CD14-positive monocyte (primary cell): ENCODE results near the gene AFF2. TPM values are rescaled to one million over a fixed set of nuclear protein-coding genes. Genes with fewer than 3 reads are reported as not detected.

Source experiments
- DNase-seq, 3 donors: peaks; one replicate each; pipeline ENCODE4 v3.0.0-alpha.2; 2011 to 2022
- H2AFZ ChIP-seq: 2 replicates; pipeline ENCODE4 v1.6.0; 2012; ENCODE audit warnings: mild to moderate bottlenecking, low read depth, low read length, inconsistent platforms; ENCODE audit not compliant: insufficient read depth, poor library complexity, severe bottlenecking
- H3K27ac ChIP-seq, 2 donors: 1 replicate in 1 of 2; 2 replicates in 1 of 2; pipeline ENCODE4 v1.5.1; 2012 to 2013; ENCODE audit warnings: low read length in 2 of 2, control low read depth in 1 of 2, inconsistent platforms in 1 of 2, low read depth in 1 of 2, mild to moderate bottlenecking in 1 of 2
- H3K27me3 ChIP-seq, 2 donors: one replicate each; pipeline versions ENCODE4 v1.6.0 to v1.6.1; 2011 to 2013; ENCODE audit warnings: low read length in 2 of 2; ENCODE audit not compliant: control insufficient read depth in 2 of 2, insufficient read depth in 2 of 2
- H3K36me3 ChIP-seq, 2 donors: replicated peaks in 1 of 2; 1 replicate in 1 of 2; 2 replicates in 1 of 2; pipeline versions ENCODE4 v1.5.1 to v1.6.1; 2012 to 2013; ENCODE audit warnings: low read length in 2 of 2, control low read depth in 1 of 2, inconsistent platforms in 1 of 2, mild to moderate bottlenecking in 1 of 2; ENCODE audit not compliant: insufficient read depth in 2 of 2, control insufficient read depth in 1 of 2
- H3K4me1 ChIP-seq, 2 donors: 1 replicate in 1 of 2; 2 replicates in 1 of 2; pipeline versions ENCODE4 v1.5.1 to v1.6.1; 2012 to 2013; ENCODE audit warnings: low read length in 2 of 2, control low read depth in 1 of 2, inconsistent platforms in 1 of 2, mild to moderate bottlenecking in 1 of 2, moderate library complexity in 1 of 2; ENCODE audit not compliant: insufficient read depth in 2 of 2, control insufficient read depth in 1 of 2
- H3K4me2 ChIP-seq: replicated peaks from 2 replicates; pipeline ENCODE3; 2012; ENCODE audit warnings: low read length, moderate library complexity, mild to moderate bottlenecking; ENCODE audit not compliant: poor library complexity, severe bottlenecking; ENCODE audit errors: extremely low read depth
- H3K4me3 ChIP-seq, 3 experiments: fragments of 200-600 bp in 1 of 3; sonication (generic) in 1 of 3; replicated peaks in 1 of 3; 1 replicate in 2 of 3; 2 replicates in 1 of 3; pipeline ENCODE4 v1.5.1; 2011 to 2013; ENCODE audit warnings: low read length in 3 of 3, mild to moderate bottlenecking in 3 of 3, control low read depth in 2 of 3, low read depth in 2 of 3, inconsistent platforms in 1 of 3, moderate library complexity in 1 of 3
- H3K79me2 ChIP-seq: 2 replicates; pipeline ENCODE4 v1.6.0; 2012; ENCODE audit warnings: mild to moderate bottlenecking, control low read depth, inconsistent platforms, low read length, moderate library complexity; ENCODE audit not compliant: insufficient read depth
- H3K9ac ChIP-seq: 2 replicates; pipeline ENCODE4 v1.6.0; 2017; ENCODE audit warnings: low read length, mild to moderate bottlenecking; ENCODE audit not compliant: insufficient read depth, poor library complexity, severe bottlenecking
- H3K9me3 ChIP-seq, 2 donors: replicated peaks in 1 of 2; 1 replicate in 1 of 2; 2 replicates in 1 of 2; pipeline versions ENCODE4 v1.5.1 to v1.6.1; 2012 to 2013; ENCODE audit warnings: low read length in 2 of 2, control low read depth in 1 of 2; ENCODE audit not compliant: control insufficient read depth in 1 of 2, insufficient read depth in 1 of 2
- H4K20me1 ChIP-seq: 2 replicates; pipeline ENCODE4 v1.6.0; 2012; ENCODE audit warnings: mild to moderate bottlenecking, low read length, control low read depth, moderate library complexity; ENCODE audit not compliant: insufficient read depth
- H3K27ac Mint-ChIP-seq, 7 donors: one replicate each; pipeline ENCODE4 v1.8.0; 2020; ENCODE audit warnings: mild to moderate bottlenecking in 7 of 7, mixed read lengths in 7 of 7, moderate library complexity in 6 of 7, inconsistent platforms in 2 of 7
- H3K27me3 Mint-ChIP-seq, 3 donors: one replicate each; pipeline ENCODE4 v1.8.0; 2021 to 2022; ENCODE audit warnings: low read depth in 3 of 3, mild to moderate bottlenecking in 3 of 3, mixed read lengths in 3 of 3, moderate library complexity in 3 of 3, inconsistent platforms in 1 of 3
- H3K36me3 Mint-ChIP-seq, 2 donors: one replicate each; pipeline ENCODE4 v1.8.0; 2020; ENCODE audit warnings: mixed read lengths in 2 of 2, inconsistent platforms in 1 of 2, mild to moderate bottlenecking in 1 of 2
- H3K4me1 Mint-ChIP-seq: one replicate; pipeline ENCODE4 v1.8.0; 2020; ENCODE audit warnings: mild to moderate bottlenecking, mixed read lengths
- H3K4me3 Mint-ChIP-seq, 2 donors: one replicate each; pipeline ENCODE4 v1.8.0; 2020; ENCODE audit warnings: mild to moderate bottlenecking in 2 of 2, mixed read lengths in 2 of 2, moderate library complexity in 1 of 2
- H3K9me3 Mint-ChIP-seq, 7 donors: one replicate each; pipeline ENCODE4 v1.8.0; 2020 to 2022; ENCODE audit warnings: mixed read lengths in 7 of 7, mild to moderate bottlenecking in 6 of 7, moderate library complexity in 6 of 7, inconsistent platforms in 2 of 7
- CTCF ChIP-seq: fragments of 200-600 bp; IDR thresholded peaks from one replicate; pipeline ENCODE4 v1.8.0; 2022; ENCODE audit warnings: antibody characterized with exemption, mild to moderate bottlenecking
- WGBS: methylation state at CpG from one replicate; pipeline ENCODE4 v1.1.5; 2013; ENCODE audit warnings: missing lambda C conversion rate; ENCODE audit not compliant: insufficient coverage; 5-methylcytosine and 5-hydroxymethylcytosine counted together
- intact Hi-C, 2 donors: fragments of 100-400 bp; cut with micrococcal nuclease; formaldehyde crosslinking; loops; one replicate each; pipeline versions ENCODE4 v1.15.0 to v1.15.1; 2023
- polyA plus RNA-seq, 3 donors: library from polyadenylated mRNA; depleted of rRNA in 1 of 3; unstranded in 2 of 3; stranded (reverse) in 1 of 3; fragments of 300-500 nt in 2 of 3; fragments of >200 nt in 1 of 3; fragmentation: Illumina TruSeq in 2 of 3; gene quantifications; 1 replicate in 2 of 3; 2 replicates in 1 of 3; pipeline ENCODE4 v1.2.3, GENCODE V29; 2012 to 2021

The AFF2 gene
- polyA plus RNA-seq, 3 donors = 0.07 to 1.1 (median 0.70) TPM

- H2AFZ ChIP-seq = no peak overlapping the region
- peaks cover 0 to 1% (median 0%) of the 10 kb centered on the region in 7 donors for H3K9me3 Mint-ChIP-seq
These were observed 37.3 kb downstream of the AFF2 start for GRCh38 chrX:148537556-148538182.

GRCh38 chrX:148538582-148538981 is 38.2 kb downstream of the AFF2 start:
- H3K4me3 ChIP-seq = no peak overlapping the region
- no peak overlapping the region for H3K4me2 ChIP-seq
- H3K36me3 ChIP-seq = no peaks in the 10 kb centered on the region
- peaks cover 0 to 1% (median 0%) of the 10 kb centered on the region in 7 donors for H3K9me3 Mint-ChIP-seq
- WGBS = no CpG with 5 or more reads among the region's 2 CpGs
- H3K9me3 ChIP-seq = no peaks in the 10 kb centered on the region
- H3K9ac ChIP-seq = no peak overlapping the region
- H3K27ac Mint-ChIP-seq = no peak overlapping the region
- no peak for TF ChIP-seq CTCF
- no peaks in the 10 kb centered on the region for H3K79me2 ChIP-seq
- no peak overlapping the region for H2AFZ ChIP-seq
- peaks cover 12% of the 10 kb centered on the region for H3K4me1 Mint-ChIP-seq
- H3K4me3 Mint-ChIP-seq = no peak overlapping the region
- peaks cover 8 to 9% of the 10 kb centered on the region in 2 donors for H3K4me1 ChIP-seq
- no peak for DNase-seq
- no peaks in the 10 kb centered on the region for H3K27me3 Mint-ChIP-seq
- intact Hi-C loops = no loop called here
- H4K20me1 ChIP-seq = no peaks in the 10 kb centered on the region
- H3K27ac ChIP-seq = no peak overlapping the region
- H3K36me3 Mint-ChIP-seq = no peaks in the 10 kb centered on the region
- no peaks in the 10 kb centered on the region for H3K27me3 ChIP-seq

More at GRCh38 chrX:148537556-148538182, 37.3 kb downstream of the AFF2 start:
- H3K36me3 ChIP-seq = no peaks in the 10 kb centered on the region
- WGBS = 100% methylated on average over 2 of the region's 15 CpGs
- no peaks in the 10 kb centered on the region for H3K27me3 ChIP-seq
- H3K4me2 ChIP-seq = no peak overlapping the region
- no peaks in the 10 kb centered on the region for H3K79me2 ChIP-seq
- no peak for TF ChIP-seq CTCF
- DNase-seq = no peak
- no peak overlapping the region for H3K9ac ChIP-seq
- peaks cover 0 to 1% (median 0%) of the 10 kb centered on the region in 3 donors for H3K27me3 Mint-ChIP-seq
- no peaks in the 10 kb centered on the region for H3K9me3 ChIP-seq
- H3K4me1 ChIP-seq = peaks cover 5% of the 10 kb centered on the region in 2 donors
- H3K4me3 Mint-ChIP-seq = no peak overlapping the region
- no peak overlapping the region for H3K4me3 ChIP-seq
- intact Hi-C loops = no loop called here
- no peak overlapping the region for H3K27ac ChIP-seq
- H3K27ac Mint-ChIP-seq = no peak overlapping the region
- H3K4me1 Mint-ChIP-seq = peaks cover 10% of the 10 kb centered on the region
- H4K20me1 ChIP-seq = no peaks in the 10 kb centered on the region
- no peaks in the 10 kb centered on the region for H3K36me3 Mint-ChIP-seq
